HepG2 (cell line): Measurements from ENCODE around the gene IQCH.

Source experiments
- CBX5 ChIP-seq: sonication (generic); formaldehyde crosslinking; IDR thresholded peaks from 2 replicates; pipeline ENCODE4 v1.4.0; 2020; ENCODE audit warnings: missing genetic modification reagents, borderline replicate concordance
- MAFG ChIP-seq: sonication (generic); formaldehyde crosslinking; IDR thresholded peaks from 2 replicates; pipeline ENCODE4 v1.5.1; 2020; ENCODE audit warnings: mild to moderate bottlenecking, missing genetic modification reagents
- PAX8 ChIP-seq: sonication (generic); formaldehyde crosslinking; IDR thresholded peaks from 2 replicates; pipeline ENCODE4 v1.8.0; 2022; ENCODE audit warnings: mild to moderate bottlenecking, missing genetic modification reagents, borderline replicate concordance
- POLR2A ChIP-seq, 2 experiments: IDR thresholded peaks; 2 replicates each; pipeline ENCODE4 v1.6.1; 2011; ENCODE audit warnings: low read depth in 2 of 2, low read length in 2 of 2, mild to moderate bottlenecking in 1 of 2, moderate library complexity in 1 of 2; ENCODE audit not compliant: insufficient read depth in 1 of 2
- RFX1 ChIP-seq: fragments of 450-650 bp; IDR thresholded peaks from 2 replicates; pipeline ENCODE4 v1.6.1; 2017
- SMC3 ChIP-seq: IDR thresholded peaks from 2 replicates; pipeline ENCODE4 v1.6.1; 2011; ENCODE audit warnings: low read length, improper control_type of control experiment
- SP2 ChIP-seq: sonication (generic); formaldehyde crosslinking; IDR thresholded peaks from 2 replicates; pipeline ENCODE4 v1.5.1; 2020; ENCODE audit warnings: mild to moderate bottlenecking, missing genetic modification reagents
- TARDBP ChIP-seq: sonication (generic); formaldehyde crosslinking; IDR thresholded peaks from 2 replicates; pipeline ENCODE4 v1.8.0; 2022; ENCODE audit warnings: mild to moderate bottlenecking, missing genetic modification reagents
- ZBTB21 ChIP-seq: sonication (generic); formaldehyde crosslinking; IDR thresholded peaks from 2 replicates; pipeline ENCODE4 v1.4.0; 2020; ENCODE audit warnings: missing genetic modification reagents
- TF ChIP-seq, protein P1 (sequence below): sonication (generic); formaldehyde crosslinking; IDR thresholded peaks from 2 replicates; pipeline ENCODE4 v1.8.1; 2023; ENCODE audit warnings: missing genetic modification reagents, inconsistent platforms, borderline replicate concordance

- no peak for TF ChIP-seq SP2 (CRISPR knock-in tag)
- no peak for TF ChIP-seq PAX8 (CRISPR knock-in tag)
- no peak for TF ChIP-seq RFX1
- no peak for TF ChIP-seq TARDBP (CRISPR knock-in tag)
- TF ChIP-seq MAFG (CRISPR knock-in tag), result no peak
- TF ChIP-seq SMC3, result no peak
- TF ChIP-seq POLR2A (IDR thresholded peaks at IDR 0.05; ENCODE audit: insufficient read depth in 1 of 2, low read depth in 2 of 2, low read length in 2 of 2), result no peak
- no peak for TF ChIP-seq ZBTB21
- TF ChIP-seq CBX5 (CRISPR knock-in tag), result no peak
- TF ChIP-seq, protein P1, sequence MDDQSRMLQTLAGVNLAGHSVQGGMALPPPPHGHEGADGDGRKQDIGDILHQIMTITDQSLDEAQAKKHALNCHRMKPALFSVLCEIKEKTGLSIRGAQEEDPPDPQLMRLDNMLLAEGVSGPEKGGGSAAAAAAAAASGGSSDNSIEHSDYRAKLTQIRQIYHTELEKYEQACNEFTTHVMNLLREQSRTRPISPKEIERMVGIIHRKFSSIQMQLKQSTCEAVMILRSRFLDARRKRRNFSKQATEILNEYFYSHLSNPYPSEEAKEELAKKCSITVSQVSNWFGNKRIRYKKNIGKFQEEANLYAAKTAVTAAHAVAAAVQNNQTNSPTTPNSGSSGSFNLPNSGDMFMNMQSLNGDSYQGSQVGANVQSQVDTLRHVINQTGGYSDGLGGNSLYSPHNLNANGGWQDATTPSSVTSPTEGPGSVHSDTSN, result no peak
Observed at GRCh38 chr15:67523330-67523729, 268.7 kb downstream of the IQCH start.
